Uterus (tissue), 2 donors: ENCODE results near the gene SURF4.
A peak's percentile ranks its signal among the peaks of the same experiment; 100 is the strongest.

Source experiments
- CTCF ChIP-seq, 4 experiments: fragments of 200-600 bp in 2 of 4; fragments of 450-650 bp in 2 of 4; sonication (generic) in 2 of 4; IDR thresholded peaks; one replicate each; pipeline ENCODE4 v1.5.1; 2016 to 2019; ENCODE audit warnings: antibody characterized with exemption in 4 of 4, mild to moderate bottlenecking in 2 of 4, moderate library complexity in 1 of 4
- POLR2A ChIP-seq, 2 donors: fragments of 450-650 bp; IDR thresholded peaks; one replicate each; pipeline ENCODE4 v1.6.1; 2016; ENCODE audit warnings: antibody characterized with exemption in 2 of 2, mild to moderate bottlenecking in 1 of 2, moderate library complexity in 1 of 2

- TF ChIP-seq CTCF (IDR thresholded peaks at IDR 0.05) = peak; percentile 66 to 82 (median 80)
- TF ChIP-seq POLR2A (IDR thresholded peaks at IDR 0.05) = no peak
Observed at GRCh38 chr9:133406480-133407307, 30.8 kb upstream of the SURF4 start.
